ENCODE results near the gene FZD4. TPM values are rescaled to one million over a fixed set of nuclear protein-coding genes. Genes with fewer than 3 reads are reported as not detected.
A peak's percentile ranks its signal among the peaks of the same experiment; 100 is the strongest.

The FZD4 gene
- total RNA-seq, 4 donors from 2014 or later: 220 to 537 (median 235) TPM

GRCh38 chr11:86926975-86927374 lies 28.2 kb downstream of the FZD4 start:
- no peak for TF ChIP-seq CTCF (IDR thresholded peaks at IDR 0.05)
- DNase-seq (ENCODE audit: low spot score): no peak
- ATAC-seq (ENCODE audit: low FRiP score): peak; percentile 55

- no peak for TF ChIP-seq CTCF (IDR thresholded peaks at IDR 0.05)
- ATAC-seq (ENCODE audit: low FRiP score) (no peak), DNase-seq (ENCODE audit: low spot score) (no peak)
Measured at GRCh38 chr11:86923999-86924766, 31.0 kb downstream of the FZD4 start.

GRCh38 chr11:86922225-86922624 lies 33.0 kb downstream of the FZD4 start:
- ATAC-seq (ENCODE audit: low FRiP score): no peak
- DNase-seq (ENCODE audit: low spot score): no peak
- no peak for TF ChIP-seq CTCF (IDR thresholded peaks at IDR 0.05)

- DNase-seq (ENCODE audit: low spot score): no peak
- TF ChIP-seq CTCF (IDR thresholded peaks at IDR 0.05): peak in 1 of 3 donors; percentile 49
- ATAC-seq (ENCODE audit: low FRiP score): no peak
Measured at GRCh38 chr11:86919557-86920210, 35.5 kb downstream of the FZD4 start.

- ATAC-seq (ENCODE audit: low FRiP score) (no peak), DNase-seq (ENCODE audit: low spot score) (no peak)
- no peak for TF ChIP-seq CTCF (IDR thresholded peaks at IDR 0.05)
Measured at GRCh38 chr11:86918973-86919372, 36.2 kb downstream of the FZD4 start.

- DNase-seq (ENCODE audit: low spot score) (no peak), ATAC-seq (ENCODE audit: low FRiP score) (no peak)
- no peak for TF ChIP-seq CTCF (IDR thresholded peaks at IDR 0.05)
Measured at GRCh38 chr11:86918496-86918895, 36.7 kb downstream of the FZD4 start.

- no peak for DNase-seq (ENCODE audit: low spot score)
- ATAC-seq (ENCODE audit: low FRiP score): no peak
- TF ChIP-seq CTCF (IDR thresholded peaks at IDR 0.05): no peak
Measured at GRCh38 chr11:86917589-86917988, 37.6 kb downstream of the FZD4 start.
